Type B pancreatic cell (in vitro differentiated cells): ENCODE results near the gene KRT84. TPM values are rescaled to one million over a fixed set of nuclear protein-coding genes. Genes with fewer than 3 reads are reported as not detected.

Experiments used
- DNase-seq: peaks from one replicate; pipeline ENCODE4 v3.0.0; 2021; ENCODE audit warnings: mixed read lengths; ENCODE audit not compliant: unreplicated experiment; ENCODE audit errors: extremely low spot score
- H3K27ac Mint-ChIP-seq: 2 replicates; pipeline ENCODE4 v1.8.0; 2021; ENCODE audit warnings: mild to moderate bottlenecking, mixed read lengths
- H3K27me3 Mint-ChIP-seq: 2 replicates; pipeline ENCODE4 v1.8.0; 2021; ENCODE audit warnings: mixed read lengths
- H3K36me3 Mint-ChIP-seq: 2 replicates; pipeline ENCODE4 v1.8.0; 2021; ENCODE audit warnings: mixed read lengths
- H3K4me1 Mint-ChIP-seq: one replicate; pipeline ENCODE4 v1.8.0; 2021; ENCODE audit warnings: mixed read lengths; ENCODE audit not compliant: unreplicated experiment
- H3K4me3 Mint-ChIP-seq: 2 replicates; pipeline ENCODE4 v1.8.0; 2021; ENCODE audit warnings: mild to moderate bottlenecking, mixed read lengths
- H3K9me3 Mint-ChIP-seq: 2 replicates; pipeline ENCODE4 v1.8.0; 2021; ENCODE audit warnings: mixed read lengths
- CTCF ChIP-seq: fragments of 200-600 bp; sonication (generic); conservative IDR thresholded peaks from 2 replicates; pipeline ENCODE4 v1.5.0; 2021; ENCODE audit warnings: antibody characterized with exemption, mild to moderate bottlenecking
- total RNA-seq: library from RNA; stranded (reverse); gene quantifications from 2 replicates; pipeline ENCODE4 v1.2.1, GENCODE V29; 2021; ENCODE audit warnings: low replicate concordance

The KRT84 gene
- total RNA-seq, 1 donor from 2014 or later = not detected

- Mint-ChIP-seq H3K36me3 (no peaks in the 10 kb centered on the region), H3K4me3 (no peak overlapping the region), H3K9me3 (no peaks in the 10 kb centered on the region), H3K4me1 (no peaks in the 10 kb centered on the region), H3K27ac (no peak overlapping the region), H3K27me3 (peaks cover 16% of the 10 kb centered on the region)
- no peak for DNase-seq
- TF ChIP-seq CTCF = no peak
These were observed 16.9 kb upstream of the KRT84 start for GRCh38 chr12:52402377-52402776.

GRCh38 chr12:52401926-52402325 lies 16.5 kb upstream of the KRT84 start:
- H3K9me3 Mint-ChIP-seq = no peaks in the 10 kb centered on the region
- DNase-seq = no peak
- no peaks in the 10 kb centered on the region for H3K4me1 Mint-ChIP-seq
- TF ChIP-seq CTCF = no peak
- no peak overlapping the region for H3K27ac Mint-ChIP-seq
- H3K27me3 Mint-ChIP-seq = peaks cover 20% of the 10 kb centered on the region
- H3K36me3 Mint-ChIP-seq = no peaks in the 10 kb centered on the region
- no peak overlapping the region for H3K4me3 Mint-ChIP-seq

DNA sequence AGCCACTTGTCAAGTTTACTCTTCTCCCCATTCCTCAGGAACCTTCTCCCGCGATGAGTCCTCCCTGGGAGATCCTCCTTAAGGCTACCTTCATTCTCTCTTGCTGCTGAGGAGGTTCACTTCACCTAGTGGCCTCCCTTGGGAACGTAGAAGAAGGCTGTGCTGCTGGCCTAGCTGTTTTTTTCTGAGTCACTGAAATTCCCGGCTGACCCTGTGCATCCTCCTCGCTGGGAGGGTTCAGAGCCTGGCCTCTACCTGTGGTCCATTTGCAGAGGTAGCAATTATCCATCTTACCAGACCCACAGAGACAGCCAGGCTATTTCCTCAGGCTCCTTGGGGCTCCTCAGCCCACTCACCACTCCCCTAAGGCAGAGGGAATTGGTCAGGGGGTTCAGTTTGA lies 16.1 kb upstream of the KRT84 start:
- H3K27me3 Mint-ChIP-seq = peaks cover 24% of the 10 kb centered on the region
- no peaks in the 10 kb centered on the region for H3K9me3 Mint-ChIP-seq
- no peak overlapping the region for H3K4me3 Mint-ChIP-seq
- H3K4me1 Mint-ChIP-seq = no peaks in the 10 kb centered on the region
- no peak for DNase-seq
- no peaks in the 10 kb centered on the region for H3K36me3 Mint-ChIP-seq
- no peak for TF ChIP-seq CTCF
- H3K27ac Mint-ChIP-seq = no peak overlapping the region

DNA sequence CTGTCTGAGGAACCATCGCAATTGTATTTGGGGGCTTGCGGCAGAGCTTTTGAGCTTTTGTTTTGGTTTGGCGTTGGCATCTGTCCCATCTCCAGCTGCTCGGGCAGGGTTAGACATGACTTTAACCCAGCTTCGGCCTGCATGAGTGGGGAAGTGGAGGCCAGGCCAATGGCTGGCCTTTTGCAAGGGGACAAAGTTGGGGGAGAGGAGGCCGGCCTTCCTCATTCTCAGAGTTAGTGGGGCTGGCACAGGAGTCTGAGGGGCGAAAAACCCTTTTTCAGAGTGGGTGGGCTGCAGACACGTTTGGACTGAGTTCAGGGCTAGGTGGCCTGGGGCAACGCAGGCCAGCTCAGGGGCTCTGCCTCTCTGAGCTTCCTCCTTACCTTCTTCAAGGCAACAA lies 15.5 kb upstream of the KRT84 start:
- no peaks in the 10 kb centered on the region for H3K9me3 Mint-ChIP-seq
- TF ChIP-seq CTCF = no peak
- peaks cover 29% of the 10 kb centered on the region for H3K27me3 Mint-ChIP-seq
- no peak for DNase-seq
- H3K4me3 Mint-ChIP-seq = no peak overlapping the region
- no peak overlapping the region for H3K27ac Mint-ChIP-seq
- no peaks in the 10 kb centered on the region for H3K4me1 Mint-ChIP-seq
- H3K36me3 Mint-ChIP-seq = no peaks in the 10 kb centered on the region

DNA sequence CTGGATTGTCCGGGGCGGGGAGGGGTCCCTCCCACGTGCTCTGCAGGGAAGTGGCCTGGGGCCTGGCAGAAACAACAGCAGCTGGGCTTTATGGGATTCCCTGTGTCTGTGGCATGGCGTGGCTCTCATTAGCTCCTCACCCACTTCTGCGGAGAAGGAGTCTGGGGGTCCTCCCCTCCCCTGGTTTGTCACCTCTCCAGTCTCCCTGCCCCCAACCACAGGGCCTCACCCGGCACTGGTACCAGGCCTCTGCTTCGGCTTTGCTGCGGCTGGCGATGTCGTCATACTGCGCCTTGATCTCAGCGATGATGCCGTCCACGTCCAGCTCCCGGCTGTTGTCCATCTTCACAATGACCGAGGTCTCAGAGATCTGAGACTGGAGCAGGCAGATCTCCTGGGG lies 14.3 kb upstream of the KRT84 start:
- Mint-ChIP-seq H3K27ac (no peak overlapping the region), H3K36me3 (no peaks in the 10 kb centered on the region), H3K4me3 (no peak overlapping the region), H3K9me3 (no peaks in the 10 kb centered on the region), H3K27me3 (peaks cover 29% of the 10 kb centered on the region), H3K4me1 (no peaks in the 10 kb centered on the region)
- TF ChIP-seq CTCF = no peak
- DNase-seq = no peak

DNA sequence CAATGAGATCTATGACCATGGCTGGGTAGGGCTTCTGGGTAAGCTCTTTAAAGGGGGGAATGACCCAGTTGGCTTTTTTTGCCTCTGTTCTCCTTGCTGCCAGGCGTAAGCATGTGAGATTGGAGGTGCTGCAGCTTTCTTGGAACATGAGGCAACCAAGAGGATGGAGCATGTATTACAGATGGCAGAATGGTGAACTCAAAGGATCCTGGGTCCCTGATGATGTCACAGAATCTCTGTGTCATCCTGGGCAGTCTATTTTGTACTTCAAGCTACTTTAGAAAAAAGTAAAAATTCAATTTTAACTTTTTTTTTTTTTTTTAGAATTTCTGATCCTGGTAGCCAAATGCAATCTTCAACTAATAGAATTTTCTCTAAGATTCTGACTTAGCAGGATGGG lies 12.7 kb upstream of the KRT84 start:
- no peaks in the 10 kb centered on the region for H3K36me3 Mint-ChIP-seq
- H3K27me3 Mint-ChIP-seq = peaks cover 27% of the 10 kb centered on the region
- no peak for DNase-seq
- no peak overlapping the region for H3K4me3 Mint-ChIP-seq
- no peak overlapping the region for H3K27ac Mint-ChIP-seq
- no peak for TF ChIP-seq CTCF
- no peaks in the 10 kb centered on the region for H3K4me1 Mint-ChIP-seq
- no peaks in the 10 kb centered on the region for H3K9me3 Mint-ChIP-seq
